HG02798 (cell line): ENCODE data around the gene ZSCAN10.

Experiments used
- ATAC-seq: cut with Tn5 transposase; IDR thresholded peaks from one replicate; pipeline ENCODE4 v1.9.1; 2021; ENCODE audit warnings: mild to moderate bottlenecking; ENCODE audit not compliant: unreplicated experiment, poor library complexity

ZSCAN10 gene

DNA sequence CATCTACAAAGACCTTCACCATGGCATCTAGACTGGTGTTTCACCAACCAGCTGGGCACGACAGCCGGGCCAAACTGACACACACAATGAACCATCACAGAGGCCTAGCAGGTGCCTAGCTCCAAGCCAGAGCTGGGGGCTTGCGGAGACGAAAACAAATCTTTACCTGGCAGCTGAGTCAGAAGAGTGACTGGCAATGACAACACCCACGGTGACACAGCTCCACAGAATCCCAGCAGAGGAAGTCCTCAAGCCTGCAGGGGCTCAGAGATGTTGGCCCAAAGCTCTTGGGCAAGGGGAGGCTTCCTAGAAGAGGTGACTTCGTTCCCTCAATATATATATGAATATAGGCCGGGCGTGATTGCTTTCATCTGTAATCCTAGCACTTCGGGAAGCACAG, 47.6 kb downstream of the ZSCAN10 start:
- no peak for ATAC-seq

DNA sequence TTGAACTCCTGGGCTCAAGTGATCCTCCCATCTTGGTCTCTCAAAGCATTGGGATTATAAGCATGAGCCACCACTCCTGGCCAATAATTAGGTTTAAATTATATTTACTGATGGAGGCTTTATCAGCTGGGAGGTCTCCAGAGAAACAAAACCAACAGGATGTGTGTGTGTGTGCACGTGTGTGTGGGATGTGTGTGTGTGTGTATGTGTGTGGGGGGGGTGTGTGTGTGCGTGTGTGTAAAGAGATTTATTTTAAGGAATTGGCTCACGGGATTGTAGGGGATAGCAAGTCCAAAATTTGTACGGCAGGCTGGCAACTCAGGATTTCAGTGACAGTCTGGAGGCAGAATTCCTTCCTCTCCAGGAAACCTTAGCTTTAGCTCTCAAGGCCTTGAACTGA, 48.1 kb downstream of the ZSCAN10 start:
- ATAC-seq, result no peak

DNA sequence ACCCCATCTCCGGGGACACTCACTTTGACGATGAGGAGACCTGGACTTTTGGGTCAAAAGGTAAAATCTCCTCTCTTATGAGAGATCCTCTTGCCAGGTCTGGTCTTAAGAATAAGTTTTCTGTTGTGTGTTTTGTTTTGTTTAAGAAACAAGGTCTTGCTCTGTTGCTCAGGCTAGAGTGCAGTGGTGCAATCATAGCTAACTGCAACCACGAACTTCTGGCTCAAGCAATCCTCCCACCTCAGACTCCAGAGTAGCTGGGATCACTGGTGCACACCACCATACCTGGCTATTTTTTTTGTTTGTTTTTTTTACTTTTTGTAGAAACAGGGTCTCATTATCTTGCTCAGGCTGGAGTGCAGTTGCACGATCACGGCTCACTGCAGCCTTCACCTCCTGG, 48.6 kb downstream of the ZSCAN10 start:
- no peak for ATAC-seq

DNA sequence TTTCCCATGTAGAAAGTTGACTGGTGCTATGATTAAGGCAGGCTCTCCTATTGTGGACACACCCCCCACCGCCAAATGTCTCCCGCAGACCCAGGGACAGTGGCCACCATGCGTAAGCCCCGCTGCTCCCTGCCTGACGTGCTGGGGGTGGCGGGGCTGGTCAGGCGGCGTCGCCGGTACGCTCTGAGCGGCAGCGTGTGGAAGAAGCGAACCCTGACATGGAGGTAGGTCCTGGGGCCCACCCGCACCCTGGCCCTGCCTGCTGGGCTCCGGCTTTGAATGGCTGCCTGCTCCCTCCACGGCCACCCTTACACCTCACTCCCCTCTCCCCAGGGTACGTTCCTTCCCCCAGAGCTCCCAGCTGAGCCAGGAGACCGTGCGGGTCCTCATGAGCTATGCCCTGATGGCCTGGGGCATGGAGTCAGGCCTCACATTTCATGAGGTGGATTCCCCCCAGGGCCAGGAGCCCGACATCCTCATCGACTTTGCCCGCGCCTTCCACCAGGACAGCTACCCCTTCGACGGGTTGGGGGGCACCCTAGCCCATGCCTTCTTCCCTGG, 49.1 kb downstream of the ZSCAN10 start:
- ATAC-seq, result no peak

DNA sequence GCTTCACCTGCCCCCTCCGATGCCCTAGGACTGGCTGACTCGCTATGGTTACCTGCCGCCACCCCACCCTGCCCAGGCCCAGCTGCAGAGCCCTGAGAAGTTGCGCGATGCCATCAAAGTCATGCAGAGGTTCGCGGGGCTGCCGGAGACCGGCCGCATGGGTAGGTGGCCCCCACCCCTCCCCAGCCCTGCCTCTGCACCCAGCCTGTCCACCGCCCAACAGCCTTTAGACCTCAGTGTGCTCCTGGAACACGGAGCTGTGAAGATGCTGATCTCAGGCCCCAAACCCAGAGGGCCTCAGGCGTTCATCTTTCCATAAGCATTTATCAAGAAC, 51.7 kb downstream of the ZSCAN10 start:
- no peak for ATAC-seq

DNA sequence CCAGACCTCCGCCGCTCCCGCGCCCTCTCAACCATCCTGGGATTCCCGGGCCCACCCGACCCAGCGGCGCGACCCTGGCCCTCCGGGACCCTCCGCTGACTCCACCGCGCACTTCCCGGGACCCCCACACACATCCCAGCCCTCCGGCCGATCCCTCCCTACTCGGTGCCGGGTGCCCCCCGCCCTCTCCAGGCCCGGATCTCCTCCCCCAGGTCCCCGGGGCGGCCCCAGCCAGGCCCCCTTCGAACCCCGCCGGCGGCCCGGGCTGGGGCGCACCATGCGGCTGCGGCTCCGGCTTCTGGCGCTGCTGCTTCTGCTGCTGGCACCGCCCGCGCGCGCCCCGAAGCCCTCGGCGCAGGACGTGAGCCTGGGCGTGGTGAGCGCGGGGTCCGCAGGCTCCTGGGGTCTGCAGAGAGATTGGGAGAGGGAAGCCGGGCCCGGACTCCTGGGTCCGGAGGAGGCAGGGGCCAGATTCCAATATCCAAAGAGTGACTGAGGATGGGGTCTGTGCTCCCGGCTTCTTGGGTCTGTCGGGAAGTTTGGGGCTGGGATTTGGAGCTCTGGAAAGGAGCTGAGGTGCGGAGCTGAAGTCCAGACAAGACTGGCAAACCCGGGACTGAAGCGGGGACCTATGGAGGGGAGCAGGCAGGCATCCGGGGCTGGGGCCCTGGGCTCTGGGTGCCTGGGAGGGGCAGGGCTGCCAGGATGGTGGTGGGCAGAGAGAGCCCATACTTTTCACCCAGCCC, 52.3 kb downstream of the ZSCAN10 start:
- no peak for ATAC-seq

DNA sequence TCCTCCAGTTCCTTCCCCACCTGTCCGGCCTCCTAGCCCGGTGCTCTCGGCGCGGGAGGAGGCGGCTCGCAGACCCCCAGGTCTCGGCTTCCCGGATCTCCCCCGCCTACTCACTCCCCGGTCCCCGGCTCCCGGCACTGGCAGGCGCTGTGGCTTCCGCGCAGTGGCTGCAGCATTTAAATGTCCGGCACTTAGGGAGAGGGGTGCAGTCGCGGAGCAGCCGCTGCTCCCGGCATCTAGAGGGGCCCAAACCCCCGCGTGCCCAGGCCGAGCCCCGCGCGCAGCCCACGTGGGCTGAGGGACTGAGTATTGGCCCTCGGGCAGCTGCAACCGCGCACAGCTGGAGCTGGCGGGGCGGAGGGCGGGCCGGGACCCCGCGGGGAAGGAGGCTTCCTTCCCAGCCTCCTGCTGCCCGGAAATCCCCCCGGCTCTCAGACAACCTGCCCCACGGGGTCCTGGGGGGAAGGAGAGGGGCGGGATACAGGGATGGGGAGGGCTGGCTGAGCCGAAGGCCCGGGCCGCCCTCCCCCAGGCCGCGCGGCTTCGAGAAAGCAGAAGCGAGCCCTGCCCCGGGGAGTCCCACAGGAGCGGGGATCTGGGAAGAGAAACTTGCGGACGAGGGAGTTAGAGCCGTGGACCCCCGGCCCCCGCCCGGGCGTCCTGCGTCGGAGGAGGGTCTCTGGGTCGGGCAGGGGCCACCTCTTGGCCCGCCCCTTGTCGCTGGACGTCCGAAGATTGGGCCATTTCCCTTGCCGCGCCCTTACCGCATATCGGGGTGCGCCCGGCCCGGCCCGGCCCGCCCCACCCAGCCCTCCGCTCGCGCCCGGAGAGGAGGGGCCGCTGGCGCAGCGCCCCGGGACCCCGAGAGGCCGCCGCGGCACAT, 53.1 kb downstream of the ZSCAN10 start, which contains the start of gene MMP25:
Gene MMP25 (plus strand): TSS at position 804 of the 883 bp plus-strand sequence. CDS start 357 bp downstream, outside the sequence.
- no peak for ATAC-seq

DNA sequence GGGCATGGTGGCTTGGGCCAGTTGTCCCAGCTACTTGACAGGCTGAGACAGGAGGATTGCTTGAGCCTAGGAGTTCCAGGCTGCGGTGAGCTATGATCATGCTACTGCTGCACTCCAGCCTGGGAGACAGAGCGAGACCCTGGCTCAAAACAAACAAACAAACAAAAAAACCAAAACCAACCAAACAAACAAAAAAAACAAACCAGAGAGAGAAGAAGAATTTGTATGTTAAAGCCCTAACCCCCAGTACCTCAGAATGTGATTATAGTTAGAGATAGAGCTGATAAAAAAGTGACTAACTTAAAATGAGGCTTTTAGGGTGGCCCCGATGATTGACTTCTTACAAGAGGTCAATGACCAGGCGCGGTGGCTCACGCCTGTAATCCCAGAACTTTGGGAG, 54.4 kb downstream of the ZSCAN10 start:
- no peak for ATAC-seq

DNA sequence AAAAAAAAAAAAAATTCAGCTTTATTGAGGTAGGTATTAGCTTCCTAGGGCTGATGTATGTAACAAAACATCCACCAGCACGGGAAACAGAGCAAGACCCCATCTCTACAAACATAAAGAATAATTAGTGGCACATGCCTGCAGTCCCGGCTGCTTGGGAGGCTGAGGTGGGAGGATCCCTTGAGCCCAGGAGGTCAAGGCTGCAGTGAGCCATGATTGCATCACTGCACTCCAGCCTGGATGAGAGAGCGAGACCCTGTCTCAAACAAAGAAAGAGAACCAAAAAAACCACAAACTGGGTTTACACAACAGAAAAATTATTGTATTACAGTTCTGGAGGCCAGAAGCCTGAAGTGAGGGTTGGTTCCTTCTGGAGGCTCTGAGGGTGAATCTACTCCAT, 56.7 kb downstream of the ZSCAN10 start:
- no peak for ATAC-seq

DNA sequence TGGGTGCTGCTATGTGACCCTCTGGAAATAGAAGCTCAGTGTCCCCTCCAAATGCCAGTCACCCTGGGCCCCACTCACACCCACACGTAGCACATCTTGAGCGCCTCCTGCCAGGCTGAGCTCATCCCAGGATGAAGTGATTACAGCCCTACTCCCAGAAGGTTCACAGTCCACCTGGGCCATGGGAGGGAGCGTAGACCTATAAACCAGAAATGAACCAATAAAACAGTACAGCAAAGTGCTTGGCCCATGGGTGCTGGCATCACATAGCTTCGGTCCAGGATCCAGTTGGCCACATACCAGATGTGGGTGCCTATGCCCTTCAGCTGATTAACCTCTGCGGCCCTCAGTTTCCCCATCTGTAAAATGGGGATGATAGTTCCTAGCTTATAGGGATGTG, 60.2 kb downstream of the ZSCAN10 start:
- ATAC-seq, result no peak
